ENCODE measurements around the gene FBXO36.
A peak's percentile ranks its signal among the peaks of the same experiment; 100 is the strongest.
"Not testable (repeated sequence)": the region's sequence is repeated elsewhere in the genome, so short reads cannot be mapped to it uniquely, and the experiment has no call there.

FBXO36 gene

GRCh38 chr2:229914171-229914570 lies 8.1 kb upstream of the FBXO36 start:
- no peak for DNase-seq

GRCh38 chr2:229917793-229918192 lies 4.5 kb upstream of the FBXO36 start:
- DNase-seq, result no peak

- DNase-seq, result peak; percentile 50
These were observed 2.2 kb upstream of the FBXO36 start for GRCh38 chr2:229920011-229920641.

GRCh38 chr2:229921101-229921891 lies 1.0 kb upstream of the FBXO36 start:
- DNase-seq, result peak; percentile 77

- DNase-seq, result peak; percentile 96
These were observed 333 bp upstream of the FBXO36 start, which contains the start of gene TRIP12 for GRCh38 chr2:229921892-229922448. Gene TRIP12 (minus strand): TSS chr2:229922009. CDS start chr2:229880079, 41,930 bp downstream.

GRCh38 chr2:229924541-229924940 lies 2.2 kb downstream of the FBXO36 start:
- DNase-seq, result not testable (repeated sequence)

- DNase-seq, result no peak
These were observed 2.9 kb downstream of the FBXO36 start for GRCh38 chr2:229925201-229925600.

GRCh38 chr2:229927817-229928321 lies 5.6 kb downstream of the FBXO36 start:
- no peak for DNase-seq

- peak; percentile 19 for DNase-seq
These were observed 8.4 kb downstream of the FBXO36 start for GRCh38 chr2:229930656-229931055.

- DNase-seq, result peak; percentile 72
These were observed 8.9 kb downstream of the FBXO36 start for GRCh38 chr2:229931241-229931640.

GRCh38 chr2:229937537-229937936 lies 15.2 kb downstream of the FBXO36 start:
- DNase-seq, result no peak

GRCh38 chr2:229942671-229943070 lies 20.4 kb downstream of the FBXO36 start:
- DNase-seq, result no peak

GRCh38 chr2:229943171-229943570 lies 20.9 kb downstream of the FBXO36 start:
- no peak for DNase-seq

GRCh38 chr2:229943770-229944449 lies 21.6 kb downstream of the FBXO36 start:
- peak; percentile 7 for DNase-seq

GRCh38 chr2:229945975-229946374 lies 23.7 kb downstream of the FBXO36 start:
- no peak for DNase-seq

GRCh38 chr2:229947544-229947943 lies 25.2 kb downstream of the FBXO36 start:
- DNase-seq, result no peak

- no peak for DNase-seq
These were observed 30.0 kb downstream of the FBXO36 start for GRCh38 chr2:229952256-229952835.

- no peak for DNase-seq
These were observed 33.4 kb downstream of the FBXO36 start for GRCh38 chr2:229955663-229956062.

GRCh38 chr2:229956491-229956890 lies 34.2 kb downstream of the FBXO36 start:
- no peak for DNase-seq

GRCh38 chr2:229963596-229963995 lies 41.3 kb downstream of the FBXO36 start:
- not testable (repeated sequence) for DNase-seq

- no peak for DNase-seq
These were observed 47.6 kb downstream of the FBXO36 start for GRCh38 chr2:229969921-229970320.

GRCh38 chr2:229970406-229970805 lies 48.1 kb downstream of the FBXO36 start:
- DNase-seq, result no peak

GRCh38 chr2:229971298-229971790 lies 49.0 kb downstream of the FBXO36 start:
- DNase-seq, result no peak
